OCI-LY1 (cell line): Measurements from ENCODE around the gene BMPER.

Source experiments
- H2AFZ ChIP-seq: fragments of 200-600 bp; sonication (generic), shearing (Covaris generic); 2 replicates; pipeline ENCODE4 v1.6.0; 2014; ENCODE audit warnings: antibody characterized with exemption, mild to moderate bottlenecking, low read length
- H3F3A ChIP-seq: fragments of 200-600 bp; sonication (generic), shearing (Covaris generic); 2 replicates; pipeline ENCODE4 v1.6.0; 2014; ENCODE audit warnings: mild to moderate bottlenecking, antibody characterized with exemption, low read length, moderate library complexity; ENCODE audit not compliant: insufficient read depth
- H3K27ac ChIP-seq: fragments of 200-600 bp; sonication (generic); 2 replicates; pipeline ENCODE4 v1.5.1; 2014; ENCODE audit warnings: low read length, mixed run types, mild to moderate bottlenecking, low read depth; ENCODE audit not compliant: poor library complexity, severe bottlenecking
- H3K27me3 ChIP-seq: fragments of 200-600 bp; sonication (generic); 2 replicates; pipeline ENCODE4 v1.6.0; 2014; ENCODE audit warnings: antibody characterized with exemption, mild to moderate bottlenecking, low read length, moderate library complexity; ENCODE audit not compliant: insufficient read depth
- H3K36me3 ChIP-seq: fragments of 200-600 bp; sonication (generic); 2 replicates; pipeline ENCODE4 v1.6.1; 2014; ENCODE audit warnings: mild to moderate bottlenecking, antibody characterized with exemption, low read length, moderate library complexity, mixed read lengths; ENCODE audit not compliant: insufficient read depth
- H3K4me1 ChIP-seq: fragments of 200-600 bp; sonication (generic); 2 replicates; pipeline ENCODE4 v1.5.1; 2014; ENCODE audit warnings: mild to moderate bottlenecking, low read length, moderate library complexity; ENCODE audit not compliant: insufficient read depth, severe bottlenecking
- H3K4me2 ChIP-seq: fragments of 200-600 bp; sonication (generic), shearing (Covaris generic); 2 replicates; pipeline ENCODE4 v1.6.1; 2014; ENCODE audit warnings: low read length
- H3K4me3 ChIP-seq: fragments of 200-600 bp; sonication (generic); 2 replicates; pipeline ENCODE4 v1.5.1; 2014; ENCODE audit warnings: low read length, low read depth, mild to moderate bottlenecking, mixed read lengths; ENCODE audit not compliant: poor library complexity, severe bottlenecking
- H3K79me2 ChIP-seq: fragments of 200-600 bp; shearing (Covaris generic); 2 replicates; pipeline ENCODE4 v1.6.1; 2016; ENCODE audit warnings: mixed run types, low read length, mixed read lengths; ENCODE audit not compliant: insufficient read depth
- H3K9ac ChIP-seq: fragments of 200-600 bp; sonication (generic), shearing (Covaris generic); 2 replicates; pipeline ENCODE4 v1.6.1; 2014; ENCODE audit warnings: mild to moderate bottlenecking, low read length, mixed read lengths
- H3K9me2 ChIP-seq: fragments of 200-600 bp; sonication (generic), shearing (Covaris generic); 2 replicates; pipeline ENCODE4 v1.6.1; 2014; ENCODE audit warnings: low read depth, mild to moderate bottlenecking, low read length, mixed read lengths
- H3K9me3 ChIP-seq: fragments of 200-600 bp; shearing (Covaris generic); 2 replicates; pipeline ENCODE4 v1.6.1; 2014; ENCODE audit warnings: low read length, mixed read lengths
- H4K20me1 ChIP-seq: fragments of 200-600 bp; sonication (generic), shearing (Covaris generic); 2 replicates; pipeline ENCODE4 v1.6.0; 2016; ENCODE audit warnings: mild to moderate bottlenecking, low read length; ENCODE audit not compliant: insufficient read depth
- CTCF ChIP-seq: fragments of 200-600 bp; sonication (generic), shearing (Covaris generic); IDR thresholded peaks from 2 replicates; pipeline ENCODE4 v1.5.1; 2017; ENCODE audit warnings: mild to moderate bottlenecking, antibody characterized with exemption, low read length, moderate library complexity, mixed read lengths
- EZH2 ChIP-seq: fragments of 200-600 bp; sonication (generic), shearing (Covaris generic); IDR thresholded peaks from 2 replicates; pipeline ENCODE4 v1.8.0; 2017; ENCODE audit warnings: borderline replicate concordance, mixed run types, mild to moderate bottlenecking, antibody characterized with exemption, low read length, moderate library complexity, mixed read lengths

Gene BMPER

GRCh38 chr7:34124765-34125164, 219.4 kb downstream of the BMPER start:
- Histone ChIP-seq H3K4me2 (no peak overlapping the region), H3K79me2 (no peaks in the 10 kb centered on the region), H3K4me3 (no peak overlapping the region), H3K9me3 (peaks cover 7% of the 10 kb centered on the region; the same call in 1 of the 2 replicates), H3K4me1 (no peaks in the 10 kb centered on the region), H3K36me3 (no peaks in the 10 kb centered on the region), H4K20me1 (no peaks in the 10 kb centered on the region), H2AFZ (no peak overlapping the region), H3K9me2 (no peaks in the 10 kb centered on the region), H3F3A (no peaks in the 10 kb centered on the region), H3K27ac (no peak overlapping the region), H3K27me3 (no peaks in the 10 kb centered on the region), H3K9ac (no peak overlapping the region)
- TF ChIP-seq EZH2, result no peak
- TF ChIP-seq CTCF, result no peak

- Histone ChIP-seq H3K9me3 (peaks cover 7% of the 10 kb centered on the region; the same call in 1 of the 2 replicates), H3K27me3 (no peaks in the 10 kb centered on the region), H3K27ac (no peak overlapping the region), H3K4me2 (no peak overlapping the region), H3K9me2 (no peaks in the 10 kb centered on the region), H3K9ac (no peak overlapping the region), H3K79me2 (no peaks in the 10 kb centered on the region), H3F3A (no peaks in the 10 kb centered on the region), H3K36me3 (no peaks in the 10 kb centered on the region), H2AFZ (no peak overlapping the region), H3K4me1 (no peaks in the 10 kb centered on the region), H4K20me1 (no peaks in the 10 kb centered on the region), H3K4me3 (no peak overlapping the region)
- TF ChIP-seq CTCF (no peak), EZH2 (no peak)
Measured at GRCh38 chr7:34128762-34129161, 223.4 kb downstream of the BMPER start.

- H2AFZ ChIP-seq, result no peak overlapping the region
- no peaks in the 10 kb centered on the region for H3K27me3 ChIP-seq
- no peak overlapping the region for H3K27ac ChIP-seq
- no peaks in the 10 kb centered on the region for H4K20me1 ChIP-seq
- H3K4me1 ChIP-seq, result no peaks in the 10 kb centered on the region
- H3K36me3 ChIP-seq, result no peaks in the 10 kb centered on the region
- H3K79me2 ChIP-seq, result no peaks in the 10 kb centered on the region
- H3K4me2 ChIP-seq, result no peak overlapping the region
- no peaks in the 10 kb centered on the region for H3F3A ChIP-seq
- no peak overlapping the region for H3K9ac ChIP-seq
- H3K4me3 ChIP-seq, result no peak overlapping the region
- H3K9me3 ChIP-seq, result no peaks in the 10 kb centered on the region
- H3K9me2 ChIP-seq, result no peaks in the 10 kb centered on the region
- TF ChIP-seq EZH2 (no peak), CTCF (no peak)
Measured at GRCh38 chr7:34130558-34131295, 225.4 kb downstream of the BMPER start.
